Small intestine (tissue), 7 donors: ENCODE data around the gene DAGLB. TPM values are rescaled to one million over a fixed set of nuclear protein-coding genes. Genes with fewer than 3 reads are reported as not detected.
A peak's percentile ranks its signal among the peaks of the same experiment; 100 is the strongest.
"Not testable (repeated sequence)": the region's sequence is repeated elsewhere in the genome, so short reads cannot be mapped to it uniquely, and the experiment has no call there.

ENCODE experiments used
- DNase-seq, 2 donors: peaks; one replicate each; pipeline versions ENCODE4 v3.0.0 to v3.0.0-alpha.2; 2013
- FAIRE-seq: peaks from 2 replicates; lab custom pipeline; 2012; peaks lifted over from hg19 to GRCh38; lab: Jason Lieb, UNC
- H3K27ac ChIP-seq, 3 donors: one replicate each; pipeline ENCODE4 v1.5.1; 2013; ENCODE audit warnings: low read length in 2 of 3, mild to moderate bottlenecking in 2 of 3, control low read depth in 1 of 3, inconsistent platforms in 1 of 3, low read depth in 1 of 3, moderate library complexity in 1 of 3
- H3K27me3 ChIP-seq, 3 donors: one replicate each; pipeline ENCODE4 v1.6.1; 2013; ENCODE audit warnings: low read length in 3 of 3, inconsistent platforms in 1 of 3; ENCODE audit not compliant: control insufficient read depth in 3 of 3, insufficient read depth in 3 of 3
- H3K36me3 ChIP-seq, 3 donors: one replicate each; pipeline ENCODE4 v1.6.1; 2013; ENCODE audit warnings: low read length in 3 of 3, inconsistent platforms in 1 of 3, low read depth in 1 of 3, mild to moderate bottlenecking in 1 of 3, moderate library complexity in 1 of 3; ENCODE audit not compliant: control insufficient read depth in 3 of 3, insufficient read depth in 2 of 3
- H3K4me1 ChIP-seq, 3 donors: one replicate each; pipeline ENCODE4 v1.6.1; 2013; ENCODE audit warnings: low read length in 2 of 3, inconsistent platforms in 1 of 3, low read depth in 1 of 3, mild to moderate bottlenecking in 1 of 3, moderate library complexity in 1 of 3; ENCODE audit not compliant: control insufficient read depth in 3 of 3, insufficient read depth in 2 of 3
- H3K4me3 ChIP-seq, 3 donors: one replicate each; pipeline ENCODE4 v1.5.1; 2013; ENCODE audit warnings: low read length in 3 of 3, control low read depth in 1 of 3, inconsistent platforms in 1 of 3, low read depth in 1 of 3, mild to moderate bottlenecking in 1 of 3, moderate library complexity in 1 of 3
- H3K9me3 ChIP-seq, 2 donors: one replicate each; pipeline ENCODE4 v1.6.1; 2013; ENCODE audit warnings: low read depth in 1 of 2, low read length in 1 of 2; ENCODE audit not compliant: control insufficient read depth in 2 of 2, insufficient read depth in 1 of 2
- WGBS, 3 donors: extraction: QIAGEN DNeasy Blood & Tissue Kit; methylation state at CpG; one replicate each; pipeline ENCODE4 v1.1.7; 2013; 5-methylcytosine and 5-hydroxymethylcytosine counted together
- polyA plus RNA-seq, 4 donors: library from polyadenylated mRNA; stranded (reverse) in 3 of 4; unstranded in 1 of 4; fragments of 200-250 nt in 3 of 4; fragments of 120-200 nt in 1 of 4; gene quantifications; one replicate each; pipeline versions ENCODE4 v1.2.1 to v1.2.3, GENCODE V29; 2013
- donor health status: healthy with polysubstance abuse.
- donor health status: control.
- donor health status: control.
- donor health status: Bipolar disorder and iron deficiency.
- donor health status: healthy.

The DAGLB gene
- polyA plus RNA-seq, 4 donors, result 8.8 to 22.4 (median 19.1) TPM

DNA sequence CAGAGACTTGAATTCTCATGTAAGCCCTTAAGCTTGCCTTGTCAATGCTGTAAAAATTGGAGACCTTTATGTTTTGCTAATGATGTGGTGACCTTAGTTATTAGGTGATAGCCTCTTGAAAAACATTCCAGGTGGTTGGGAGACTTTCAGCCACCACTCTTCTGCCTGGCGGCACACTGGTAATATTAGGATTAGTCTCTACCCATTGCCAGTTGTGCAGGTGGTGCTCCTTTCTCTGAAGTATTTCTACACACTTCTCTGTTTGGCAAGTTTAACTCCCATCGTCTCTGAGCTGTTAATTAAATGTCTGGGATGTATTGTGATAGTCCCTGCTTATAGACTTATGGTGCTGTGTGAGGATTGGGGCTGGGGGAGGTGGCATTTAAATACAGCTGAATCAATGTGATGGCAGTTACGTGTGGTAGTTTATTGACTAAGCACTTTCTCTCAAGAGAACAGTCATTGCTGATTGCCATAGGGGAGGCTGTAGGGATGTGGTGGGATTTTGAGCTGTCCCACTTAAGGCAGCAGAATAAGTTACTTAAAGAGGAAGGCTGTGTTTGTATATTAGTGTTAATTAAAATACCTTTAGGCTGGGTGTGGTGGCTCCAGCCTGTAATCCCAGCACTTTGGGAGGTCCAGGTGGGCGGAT, 61.7 kb downstream of the DAGLB start:
- Histone ChIP-seq H3K27ac (peak overlapping the region; percentile 62 to 72 (median 67)), H3K9me3 (no peaks in the 10 kb centered on the region), H3K27me3 (no peaks in the 10 kb centered on the region), H3K4me3 (no peak overlapping the region), H3K36me3 (peaks cover 0 to 52% (median 5%) of the 10 kb centered on the region in 3 donors), H3K4me1 (peaks cover 17 to 46% (median 25%) of the 10 kb centered on the region in 3 donors)
- 54 to 71% (median 64%) methylated on average over 4 of the region's 4 CpGs for WGBS, 3 donors
- FAIRE-seq (no peak), DNase-seq (no peak)

DNA sequence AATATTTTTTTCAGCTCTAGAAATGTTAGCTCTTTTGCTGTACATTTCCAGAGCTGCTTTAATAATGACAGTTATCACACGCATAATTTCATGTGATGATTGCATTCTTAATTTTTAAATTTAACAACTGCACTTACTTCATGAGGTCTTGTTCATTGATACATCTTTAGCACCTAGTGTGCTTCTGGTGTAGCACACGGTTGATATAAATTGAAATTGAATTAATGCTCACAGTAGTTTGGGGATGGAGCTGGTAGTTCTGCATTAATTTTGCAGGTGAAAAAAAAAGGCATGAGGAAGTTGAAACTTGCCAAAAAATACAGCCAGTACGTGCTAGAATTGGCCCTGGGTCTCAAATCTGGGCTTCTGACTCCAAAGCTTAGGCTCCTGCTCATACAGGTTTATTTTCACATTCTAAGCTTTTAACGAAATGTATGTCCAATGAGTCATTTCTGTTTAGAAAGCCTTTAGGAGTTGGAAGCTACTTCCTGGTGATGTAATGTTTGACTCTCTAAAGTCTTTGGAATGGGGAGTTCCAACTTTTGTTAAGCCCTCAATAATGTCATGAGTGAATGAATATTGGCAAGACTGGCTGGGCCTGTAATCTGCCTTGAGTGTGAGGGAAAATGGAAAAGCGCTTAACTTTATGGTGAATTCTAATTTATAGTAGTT, 62.5 kb downstream of the DAGLB start:
- WGBS, 3 donors, result 41 to 43% (median 41%) methylated on average over 5 of the region's 5 CpGs
- peaks cover 0 to 48% (median 5%) of the 10 kb centered on the region in 3 donors for H3K36me3 ChIP-seq
- H3K9me3 ChIP-seq, result no peaks in the 10 kb centered on the region
- peaks cover 17 to 44% (median 25%) of the 10 kb centered on the region in 3 donors for H3K4me1 ChIP-seq
- H3K4me3 ChIP-seq, result no peak overlapping the region
- DNase-seq (peak; percentile 68 to 78), FAIRE-seq (no peak)
- no peaks in the 10 kb centered on the region for H3K27me3 ChIP-seq
- H3K27ac ChIP-seq, result peak overlapping the region; percentile 62 to 72 (median 67)

DNA sequence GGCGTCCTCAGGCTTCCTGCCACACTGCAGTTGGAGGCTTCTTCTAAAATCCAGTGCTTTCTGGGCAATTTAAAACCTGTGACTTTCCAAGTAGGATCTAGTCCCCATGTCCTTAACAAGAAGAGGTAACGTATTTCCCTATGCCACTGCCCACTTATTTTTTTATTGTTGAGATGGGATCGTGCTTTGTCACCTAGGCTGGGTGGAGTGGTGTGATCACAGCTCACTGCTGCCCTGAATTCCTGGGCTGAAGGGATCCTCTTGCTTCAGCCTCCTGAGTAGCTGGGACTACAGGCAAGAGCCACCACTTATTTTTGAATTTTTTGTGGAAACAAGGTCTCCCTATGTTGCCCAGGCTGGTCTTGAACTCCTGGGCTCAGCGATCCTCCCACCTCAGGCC, 63.4 kb downstream of the DAGLB start:
- H3K27me3 ChIP-seq, result no peaks in the 10 kb centered on the region
- no peak for FAIRE-seq
- H3K27ac ChIP-seq, result peak overlapping the region; percentile 30 to 67 (median 32)
- H3K9me3 ChIP-seq, result no peaks in the 10 kb centered on the region
- H3K36me3 ChIP-seq, result peaks cover 0 to 45% (median 8%) of the 10 kb centered on the region in 3 donors
- peaks cover 17 to 43% (median 27%) of the 10 kb centered on the region in 3 donors for H3K4me1 ChIP-seq
- no peak for DNase-seq
- peak overlapping the region in 1 of 3 donors; percentile 1 for H3K4me3 ChIP-seq
- WGBS, 3 donors, result 74 to 80% (median 75%) methylated on average over 4 of the region's 4 CpGs

DNA sequence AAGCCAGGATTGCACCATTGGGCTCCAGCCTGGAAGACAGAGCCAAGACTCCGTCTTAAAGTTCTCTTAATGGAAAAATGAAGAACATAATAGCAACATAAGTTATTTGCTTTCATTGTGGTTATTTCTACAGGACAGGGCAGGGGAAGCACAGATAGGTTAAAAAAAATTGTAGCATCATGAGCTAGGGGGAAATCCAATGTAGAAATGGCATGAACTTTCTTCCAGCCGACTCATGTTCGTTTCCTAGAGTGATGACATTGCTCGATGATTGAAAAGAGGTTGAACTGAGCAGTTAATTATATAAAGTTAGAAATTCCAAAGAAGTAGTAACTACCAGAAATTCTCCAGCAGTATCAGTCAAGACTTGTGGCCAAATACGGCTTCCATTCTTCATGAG, 64.9 kb downstream of the DAGLB start:
- Histone ChIP-seq H3K4me3 (no peak overlapping the region), H3K27ac (peak overlapping the region in 1 of 3 donors; percentile 66), H3K9me3 (no peaks in the 10 kb centered on the region), H3K4me1 (peaks cover 17 to 42% (median 30%) of the 10 kb centered on the region in 3 donors), H3K36me3 (peaks cover 0 to 42% (median 4%) of the 10 kb centered on the region in 3 donors), H3K27me3 (no peaks in the 10 kb centered on the region)
- FAIRE-seq (no peak), DNase-seq (no peak)
- WGBS, 3 donors, result 59 to 88% (median 80%) methylated on average over 5 of the region's 5 CpGs

DNA sequence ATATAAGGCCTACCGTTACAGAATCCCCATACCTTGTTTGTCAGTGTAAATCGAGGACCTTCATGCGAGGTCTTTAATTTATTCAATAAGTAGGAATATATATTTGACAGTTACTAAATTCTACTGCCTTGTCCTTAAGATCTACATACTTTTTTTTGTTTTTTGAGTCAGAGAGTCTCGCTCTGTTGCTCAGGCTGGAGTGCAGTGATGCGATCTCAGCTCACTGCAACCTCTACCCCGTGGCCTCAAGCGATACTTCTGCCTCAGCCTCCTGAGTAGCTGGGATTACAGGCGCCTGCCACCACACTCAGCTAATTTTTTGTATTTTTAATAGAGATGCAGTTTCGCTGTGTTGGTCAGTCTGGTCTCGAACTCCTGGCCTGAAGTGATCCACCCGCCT, 65.9 kb downstream of the DAGLB start:
- not testable (repeated sequence) for DNase-seq, FAIRE-seq, H3K27ac ChIP-seq, H3K27me3 ChIP-seq, H3K4me3 ChIP-seq, H3K9me3 ChIP-seq
- peaks cover 17 to 43% (median 37%) of the 10 kb centered on the region in 3 donors for H3K4me1 ChIP-seq
- H3K36me3 ChIP-seq, result peaks cover 0 to 43% (median 4%) of the 10 kb centered on the region in 3 donors
- WGBS, 3 donors, result 90 to 94% (median 93%) methylated on average over 11 of the region's 11 CpGs

DNA sequence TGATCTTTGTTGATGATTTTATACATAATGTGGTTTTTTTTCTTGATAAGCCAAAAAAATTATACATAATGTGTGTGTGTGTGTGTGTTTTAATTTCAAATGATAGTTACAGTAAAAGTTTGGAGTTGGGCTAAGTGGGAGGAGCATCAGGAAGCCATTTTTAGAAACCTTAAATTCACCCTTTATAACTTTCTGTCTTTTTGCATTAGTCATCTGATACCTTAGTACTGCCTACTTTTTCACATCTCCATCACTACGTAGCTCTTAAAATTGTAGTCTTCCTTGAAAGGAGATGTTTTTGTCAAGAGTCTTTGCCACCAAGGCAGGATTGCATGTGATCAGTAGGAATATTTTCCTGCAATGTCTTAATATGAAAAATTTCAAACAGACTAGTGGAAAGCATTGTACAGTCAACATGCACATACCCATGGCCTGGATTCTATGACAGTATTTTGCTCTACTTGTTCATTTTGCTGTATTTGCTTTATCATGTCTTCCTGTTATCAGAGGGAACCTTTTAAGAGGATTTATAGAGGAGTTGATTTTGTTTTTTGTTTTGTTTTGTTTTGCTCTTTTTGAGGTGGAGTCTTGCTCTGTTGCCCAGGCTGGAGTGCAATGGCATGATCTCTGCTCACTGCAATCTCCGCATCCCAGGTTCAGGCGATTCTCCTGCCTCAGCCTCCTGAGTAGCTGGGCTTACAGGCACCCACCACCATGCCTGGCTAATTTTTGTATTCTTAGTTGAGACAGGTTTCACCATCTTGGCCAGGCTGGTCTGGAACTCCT, 67.3 kb downstream of the DAGLB start:
- Histone ChIP-seq H3K27me3 (no peaks in the 10 kb centered on the region), H3K4me1 (peaks cover 12 to 40% (median 32%) of the 10 kb centered on the region in 3 donors), H3K9me3 (no peaks in the 10 kb centered on the region), H3K4me3 (no peak overlapping the region), H3K27ac (no peak overlapping the region), H3K36me3 (peaks cover 0 to 43% (median 4%) of the 10 kb centered on the region in 3 donors)
- WGBS, 3 donors, result 84 to 94% (median 91%) methylated on average over 3 of the region's 3 CpGs
- no peak for FAIRE-seq
- no peak for DNase-seq

DNA sequence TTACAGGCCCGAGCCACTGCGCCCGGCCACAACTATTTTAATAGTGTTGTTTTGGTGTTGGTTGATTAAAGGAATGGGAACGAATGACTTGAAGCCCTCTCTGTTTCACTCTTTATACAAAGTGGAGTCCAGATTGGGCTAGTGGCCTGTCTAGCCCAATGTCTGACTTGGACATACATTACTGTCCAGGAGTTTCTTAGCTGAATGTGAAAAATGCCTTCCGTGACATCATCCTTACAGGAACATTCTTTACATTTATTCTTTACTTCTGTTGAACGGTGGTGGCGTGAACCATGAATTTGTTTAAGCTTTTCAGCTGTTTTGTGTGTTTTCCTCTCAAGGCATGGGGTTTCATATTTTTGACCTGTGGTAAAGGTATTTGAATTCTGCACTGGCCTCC, 67.9 kb downstream of the DAGLB start:
- Histone ChIP-seq H3K27ac (no peak overlapping the region), H3K9me3 (no peaks in the 10 kb centered on the region), H3K36me3 (peaks cover 0 to 43% (median 4%) of the 10 kb centered on the region in 3 donors), H3K4me3 (no peak overlapping the region), H3K4me1 (peaks cover 9 to 34% (median 28%) of the 10 kb centered on the region in 3 donors), H3K27me3 (no peaks in the 10 kb centered on the region)
- WGBS, 3 donors, result 74 to 84% (median 83%) methylated on average over 7 of the region's 7 CpGs
- DNase-seq, result no peak
- no peak for FAIRE-seq

DNA sequence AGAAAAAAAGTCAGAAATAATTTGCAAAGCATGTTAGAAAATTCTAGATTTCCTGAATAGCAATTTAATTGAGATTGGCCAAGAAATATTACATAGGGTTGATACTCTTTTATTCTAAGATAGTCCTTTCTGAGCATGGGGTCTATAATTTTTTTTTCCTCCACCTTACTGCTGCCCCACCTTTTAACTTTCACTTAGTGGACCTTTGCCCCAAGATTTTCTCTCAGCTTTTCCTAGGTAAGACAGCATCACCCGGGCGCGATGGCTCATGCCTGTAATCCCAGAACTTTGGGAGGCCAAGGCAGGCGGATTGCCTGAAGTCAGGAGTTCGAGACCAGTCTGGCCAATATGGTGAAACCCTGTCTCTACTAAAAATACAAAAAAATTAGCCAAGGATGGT, 69.2 kb downstream of the DAGLB start:
- H3K4me3 ChIP-seq, FAIRE-seq, H3K27me3 ChIP-seq, H3K9me3 ChIP-seq: not testable (repeated sequence)
- 33 to 63% (median 59%) methylated on average over 5 of the region's 5 CpGs for WGBS, 3 donors
- Histone ChIP-seq H3K36me3 (peaks cover 0 to 32% (median 4%) of the 10 kb centered on the region in 3 donors), H3K4me1 (peaks cover 4 to 23% (median 19%) of the 10 kb centered on the region in 3 donors), H3K27ac (peak overlapping the region; percentile 41 to 74 (median 46))
- peak; percentile 69 to 74 for DNase-seq
